HG02870 (cell line): ENCODE results near the gene ZFYVE28.

ENCODE experiments used
- ATAC-seq: cut with Tn5 transposase; IDR thresholded peaks from one replicate; pipeline ENCODE4 v1.9.1; 2021; ENCODE audit warnings: mild to moderate bottlenecking, moderate library complexity; ENCODE audit not compliant: unreplicated experiment

The ZFYVE28 gene

DNA sequence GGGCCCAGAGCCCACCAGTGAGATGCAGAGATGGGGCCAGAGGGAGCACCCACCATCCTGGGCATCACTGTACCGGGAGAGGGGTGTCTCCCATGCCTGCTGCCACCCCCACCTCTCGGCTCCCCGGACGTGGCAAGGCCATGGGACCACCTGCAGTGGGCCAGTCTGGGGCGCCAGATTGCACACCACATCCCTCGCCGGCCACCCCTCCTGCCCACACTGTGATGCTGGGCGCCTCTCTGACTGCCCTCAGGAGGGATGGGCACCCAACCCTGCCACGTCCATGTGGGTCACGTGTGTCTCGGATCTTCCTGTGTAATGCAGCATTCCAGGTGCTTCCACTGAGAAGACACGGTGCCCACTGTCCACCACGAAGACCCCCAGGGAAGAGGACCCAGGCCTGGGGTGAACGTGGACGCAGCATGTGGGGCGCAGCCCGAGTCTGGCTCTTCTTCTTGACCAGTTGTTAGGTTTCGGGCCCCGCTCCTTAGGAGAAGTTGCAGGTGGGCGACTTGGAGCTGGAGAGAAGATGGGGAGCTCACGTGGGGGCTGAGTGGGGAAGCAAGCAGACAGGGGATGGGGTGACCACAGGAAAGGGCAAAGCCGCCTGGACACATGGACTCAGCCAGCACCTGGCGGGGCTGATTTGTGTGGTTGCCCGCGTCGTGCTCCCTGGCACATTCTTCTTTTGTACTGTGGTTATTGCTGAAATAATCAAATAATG, 47.7 kb downstream of the ZFYVE28 start:
- no peak for ATAC-seq

DNA sequence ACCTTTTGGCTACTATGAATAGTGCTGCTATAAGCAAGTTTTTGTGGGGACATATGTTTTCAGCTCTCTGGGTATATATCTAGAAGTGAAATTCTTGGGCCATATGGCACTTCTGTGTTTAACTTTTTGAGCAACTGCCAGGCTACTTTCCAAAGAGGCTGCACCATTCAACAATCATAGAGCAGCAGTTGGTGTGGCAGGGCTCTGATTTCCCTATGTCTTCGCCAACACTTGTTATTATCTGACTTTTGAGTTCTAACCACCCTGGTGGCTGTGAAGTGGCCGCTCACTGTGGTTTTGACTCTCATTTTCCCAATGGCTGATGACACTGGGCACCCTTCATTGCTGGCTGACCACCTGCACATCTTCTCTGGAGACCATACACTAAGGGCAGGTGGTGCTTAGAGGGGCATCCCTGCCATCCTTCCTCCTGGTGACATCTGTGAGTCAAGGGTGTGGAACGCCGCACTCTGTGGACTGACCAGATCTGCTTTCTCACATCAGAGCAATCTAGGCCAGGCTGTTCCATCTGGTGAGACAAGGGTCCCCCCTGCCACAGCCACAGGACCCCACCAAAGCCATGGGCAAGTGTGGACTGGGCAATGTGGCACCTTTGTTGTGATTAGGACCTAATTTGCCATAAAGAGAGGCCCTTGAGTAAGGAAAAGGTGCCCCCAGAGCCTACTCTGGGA, 49.6 kb downstream of the ZFYVE28 start:
- ATAC-seq = no peak

DNA sequence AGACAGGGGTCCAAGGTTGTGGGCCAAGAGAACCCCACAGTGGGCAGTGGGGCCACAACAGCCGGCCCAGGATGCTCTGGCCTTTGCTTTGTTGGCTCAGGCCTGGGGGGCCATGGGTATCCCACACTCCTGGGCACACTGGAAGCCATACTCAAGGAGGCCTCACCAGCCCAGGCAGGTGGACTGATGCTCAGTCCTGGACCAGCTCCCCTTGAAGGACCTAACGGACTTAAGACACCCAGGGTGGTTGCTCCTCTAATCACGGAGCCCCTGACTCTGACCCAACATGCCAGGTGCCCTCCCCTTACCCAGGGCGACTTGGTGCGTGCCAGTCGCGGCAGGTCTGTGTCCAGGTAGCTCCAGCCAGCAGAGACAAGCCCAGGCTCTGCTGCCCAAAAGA, 50.8 kb downstream of the ZFYVE28 start:
- no peak for ATAC-seq

DNA sequence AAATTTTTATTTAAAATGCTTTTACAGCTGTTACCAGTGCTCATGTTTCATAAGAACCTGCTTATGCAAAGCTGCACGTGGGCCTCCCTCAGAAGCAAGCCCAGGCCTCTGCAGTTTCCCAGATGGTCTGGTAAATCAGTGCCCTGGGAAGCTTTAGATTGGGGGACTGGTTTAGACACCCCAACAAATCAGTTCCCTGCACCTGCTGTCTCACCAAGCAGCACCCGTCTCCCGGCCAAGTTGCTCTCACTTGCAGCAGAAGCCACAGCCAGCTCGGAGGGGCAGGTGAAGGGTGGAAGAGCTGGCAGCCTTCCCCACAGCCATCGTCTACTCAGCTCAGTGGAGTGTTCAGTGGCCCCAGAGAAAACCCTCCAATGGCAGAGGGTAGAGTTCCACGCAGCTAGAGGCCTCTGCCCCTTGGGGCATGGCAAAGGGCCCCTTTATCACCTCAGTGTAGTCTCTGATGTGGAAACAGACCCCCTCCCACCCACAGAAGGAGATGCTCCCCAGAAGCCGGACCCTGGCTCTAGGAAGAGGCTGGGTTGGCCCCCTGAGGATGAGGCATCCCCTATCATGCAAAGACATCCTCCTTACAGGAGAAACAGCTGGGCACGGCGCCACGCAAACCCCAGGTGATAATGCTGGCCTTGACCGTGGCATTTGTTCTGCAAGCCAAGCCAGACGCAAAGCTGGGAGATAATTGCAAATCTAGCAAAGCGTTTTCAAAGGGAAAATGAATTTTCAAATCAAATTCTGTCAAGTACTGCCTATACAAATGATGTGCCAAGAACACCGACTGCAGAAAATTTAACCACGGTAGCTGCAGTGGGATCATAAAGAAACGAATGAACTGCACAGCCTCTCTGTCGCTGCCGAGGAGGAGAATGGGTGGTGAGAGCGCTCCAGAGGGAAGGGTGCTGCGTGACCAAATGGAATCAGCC, 51.9 kb downstream of the ZFYVE28 start:
- ATAC-seq = no peak

DNA sequence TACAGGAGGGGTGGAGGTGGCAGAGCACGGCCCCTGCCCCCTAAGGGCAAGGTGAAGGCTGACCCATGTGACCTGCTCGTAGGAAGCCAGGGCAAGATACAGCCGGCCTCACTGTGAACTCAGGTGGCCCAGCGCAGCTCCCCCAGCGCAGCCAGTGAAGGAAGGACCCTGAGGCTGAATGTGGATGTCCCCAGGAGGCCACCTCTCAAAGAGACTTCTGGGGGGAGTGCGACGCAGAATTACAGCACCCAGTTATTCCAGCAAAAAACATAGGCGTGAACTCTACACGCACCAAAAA, 52.6 kb downstream of the ZFYVE28 start:
- ATAC-seq = no peak

DNA sequence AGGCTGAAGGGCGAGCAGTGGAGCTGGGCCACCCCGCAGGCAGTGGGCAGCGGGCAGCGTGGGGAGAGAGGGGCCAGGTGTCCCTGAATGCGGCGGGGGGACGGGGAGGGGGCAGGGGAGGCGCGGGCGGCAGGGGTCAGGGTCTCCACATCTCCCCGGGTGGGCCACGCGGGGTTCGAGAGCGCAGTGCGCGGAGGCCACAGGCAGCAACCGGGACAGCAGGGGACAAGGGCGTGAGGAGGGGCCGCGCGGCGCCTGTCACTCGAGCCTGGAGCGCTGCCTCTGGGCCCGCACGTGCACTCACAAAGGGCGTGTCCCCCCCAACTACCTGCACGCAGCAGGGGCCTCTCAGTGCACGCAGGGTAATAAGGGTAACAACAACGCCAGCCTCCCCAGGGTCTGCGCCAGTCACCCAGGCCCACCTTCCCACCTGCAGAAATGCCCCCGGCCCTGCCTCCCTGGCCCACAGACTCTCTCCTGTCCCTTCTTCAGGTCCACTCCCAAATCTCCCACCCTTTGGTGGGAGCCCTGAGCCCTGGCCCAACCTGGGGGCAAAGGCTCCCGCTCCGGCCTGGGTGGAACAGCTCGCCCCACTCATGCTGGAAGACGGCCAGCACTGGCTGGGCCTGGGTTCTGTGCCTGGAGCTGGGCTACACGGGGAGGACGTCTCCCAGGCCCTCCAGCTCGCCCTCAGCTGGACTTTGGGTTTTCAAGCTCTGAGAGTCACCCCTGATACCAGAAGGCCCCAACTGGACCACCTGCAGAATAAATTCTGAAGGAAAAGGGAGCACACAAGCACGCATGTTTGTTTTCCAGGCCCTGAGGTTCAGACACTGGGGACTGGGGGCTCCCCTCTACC, 53.2 kb downstream of the ZFYVE28 start:
- no peak for ATAC-seq

DNA sequence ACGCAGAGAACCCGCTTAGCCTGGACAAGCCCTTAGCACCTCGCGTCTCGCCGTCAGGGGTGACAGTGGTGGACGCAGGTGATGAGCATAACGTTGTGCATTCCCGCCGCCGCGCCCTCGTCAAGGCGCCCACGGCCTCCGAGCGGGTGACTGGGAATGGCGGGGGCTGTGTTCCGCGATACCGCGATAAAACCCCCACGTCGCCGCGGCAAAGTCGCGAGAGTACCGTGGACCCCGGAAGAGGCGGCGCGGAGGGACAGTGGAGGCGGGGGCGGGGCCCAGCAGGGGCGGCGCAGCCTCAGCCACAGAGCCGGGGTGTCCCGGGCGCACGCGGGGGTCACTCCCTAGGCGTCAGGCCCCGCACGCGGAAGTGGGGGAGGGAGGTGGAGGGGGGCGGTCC, 53.8 kb downstream of the ZFYVE28 start:
- ATAC-seq = no peak

DNA sequence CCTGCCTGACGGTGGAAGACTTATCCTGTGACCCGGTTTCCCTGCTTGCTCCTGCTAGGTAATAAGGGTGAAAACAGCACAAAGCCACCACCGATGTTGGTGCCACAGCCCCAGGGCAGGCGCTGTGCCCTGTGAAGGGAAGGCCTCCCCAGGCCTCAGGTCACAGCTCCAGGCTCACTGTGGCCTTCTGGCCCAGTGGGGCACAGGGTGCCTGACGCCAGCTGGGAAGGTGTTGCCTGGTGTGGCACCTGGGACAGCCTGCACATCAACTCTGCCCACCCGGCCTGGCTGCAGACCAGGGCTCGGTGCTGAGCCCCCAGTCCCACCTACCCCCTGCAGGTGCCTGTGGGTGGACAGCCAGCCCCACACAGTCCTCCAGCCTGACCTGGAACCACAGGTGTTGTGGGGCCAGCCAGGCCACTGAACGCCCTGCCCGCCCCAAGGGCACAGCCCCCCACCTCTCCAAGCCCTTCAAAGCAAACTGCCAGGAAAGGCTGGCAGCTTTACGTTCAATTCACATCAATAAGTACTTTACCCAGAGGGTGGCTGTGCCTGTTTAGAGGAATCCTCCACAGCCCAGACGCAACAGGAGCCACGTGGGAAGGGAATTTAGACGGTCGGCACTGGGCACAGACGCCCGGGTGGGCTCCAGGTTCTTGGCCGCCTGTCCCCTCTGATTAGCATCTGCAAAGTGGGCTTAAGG, 54.3 kb downstream of the ZFYVE28 start:
- no peak for ATAC-seq

DNA sequence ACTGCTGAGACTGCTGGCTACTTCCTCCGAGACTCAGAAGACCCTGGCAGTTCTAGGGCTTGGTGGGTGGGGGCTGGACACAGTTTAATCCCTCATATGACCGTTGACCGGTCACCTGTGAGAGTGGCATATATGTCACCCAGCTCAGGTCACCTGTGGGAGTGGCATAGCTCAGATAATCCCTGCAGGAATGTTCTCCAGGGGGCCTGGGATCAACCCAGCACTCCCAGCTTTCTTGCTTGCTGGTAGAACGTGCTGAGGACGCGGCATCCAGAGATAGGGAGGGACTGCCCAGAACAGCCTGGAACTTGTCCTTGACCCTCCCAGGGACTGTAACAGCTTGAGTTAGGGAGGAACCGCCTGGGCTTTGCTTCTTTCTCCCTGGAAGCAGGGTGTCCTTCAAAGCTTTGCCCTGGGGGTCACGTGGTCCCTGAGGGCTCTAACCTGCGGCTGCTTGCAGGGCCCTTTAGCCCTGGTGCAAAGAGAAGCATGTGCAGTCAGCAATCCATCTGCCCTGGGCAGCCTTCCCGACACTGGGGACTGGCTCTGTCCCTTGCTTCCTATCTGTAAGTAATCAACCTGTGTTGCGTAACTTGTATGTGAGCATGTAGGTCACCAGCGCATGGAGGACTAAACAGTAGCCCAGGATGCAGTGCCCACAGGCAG, 55.3 kb downstream of the ZFYVE28 start:
- ATAC-seq = no peak

DNA sequence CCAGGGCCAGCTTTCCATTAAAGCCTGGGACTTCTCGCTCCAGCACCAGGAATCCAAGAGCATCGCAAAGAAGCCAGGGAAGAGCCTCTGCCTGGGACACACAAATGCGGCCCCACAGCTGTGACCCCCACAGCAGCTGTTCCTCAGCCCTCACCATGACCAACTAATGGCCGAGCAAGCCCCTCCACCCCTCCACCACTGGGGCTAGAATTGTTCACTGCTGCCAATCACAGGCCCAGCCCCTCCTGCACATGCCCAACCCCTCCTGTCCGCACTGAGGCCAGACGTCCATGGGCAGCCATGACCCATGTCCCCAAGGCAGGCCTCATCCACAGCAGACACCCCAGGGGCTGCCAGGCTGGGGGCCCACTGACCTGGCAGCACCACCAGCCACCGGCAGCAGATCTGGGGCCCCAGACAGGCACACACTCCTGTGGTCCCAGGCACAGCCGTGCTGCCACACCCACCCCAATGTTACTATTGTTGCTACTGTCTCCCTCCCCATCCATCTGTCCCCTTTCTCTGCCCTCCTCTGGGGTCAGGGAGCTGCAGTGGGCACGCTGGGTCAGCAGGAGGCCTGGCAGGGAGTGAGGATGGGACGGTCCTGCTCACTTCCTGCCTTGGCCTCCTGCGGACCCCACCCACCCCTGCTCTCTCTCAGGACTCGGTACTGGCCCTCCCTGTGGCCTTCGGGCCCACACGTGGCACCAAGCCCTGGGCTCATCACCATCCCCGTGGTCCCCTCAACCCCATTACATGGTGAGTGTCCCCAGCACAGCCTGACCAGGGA, 56.0 kb downstream of the ZFYVE28 start:
- no peak for ATAC-seq

DNA sequence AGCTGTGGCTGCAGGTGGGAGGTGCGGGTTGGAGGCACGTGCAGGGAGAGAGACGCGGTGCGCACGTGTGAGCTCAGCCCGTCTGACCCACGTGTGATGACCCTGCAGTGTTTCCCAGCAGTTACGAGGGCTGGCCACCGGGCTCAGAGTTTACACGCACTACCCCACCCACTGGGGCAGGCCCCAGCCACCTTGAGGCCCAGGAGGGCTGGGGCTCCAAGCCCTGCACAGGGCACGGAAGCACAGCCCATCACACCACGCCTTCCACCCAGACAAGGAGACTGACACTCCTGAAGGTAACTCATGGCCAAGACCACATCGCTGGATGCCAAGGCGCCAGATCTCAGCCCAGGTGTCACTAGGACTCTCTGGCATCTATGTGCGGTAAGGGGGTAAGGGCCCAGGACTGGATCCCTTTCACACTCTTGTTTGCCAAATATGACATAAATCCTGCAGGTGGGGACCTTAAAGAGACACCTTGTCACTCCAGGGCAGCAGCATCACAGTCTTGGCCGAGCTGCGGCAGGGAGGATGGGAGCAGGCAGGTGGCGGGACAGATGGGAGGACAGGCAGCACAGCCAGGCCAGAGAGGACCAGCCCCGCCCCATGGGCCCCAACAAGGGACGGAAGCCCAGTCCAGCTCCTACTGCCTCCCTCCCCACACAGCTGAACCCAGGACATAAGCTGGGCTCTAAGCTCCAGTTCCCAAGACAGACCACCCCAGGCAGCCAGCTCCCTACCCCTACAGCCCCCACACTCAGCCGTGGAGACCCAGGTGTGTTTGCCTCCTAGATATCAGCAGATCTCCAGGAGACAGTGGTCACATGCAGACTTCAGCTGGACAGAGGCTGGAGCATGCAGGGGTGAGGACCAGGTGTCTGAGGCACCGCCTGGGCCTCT, 56.8 kb downstream of the ZFYVE28 start:
- ATAC-seq = no peak

DNA sequence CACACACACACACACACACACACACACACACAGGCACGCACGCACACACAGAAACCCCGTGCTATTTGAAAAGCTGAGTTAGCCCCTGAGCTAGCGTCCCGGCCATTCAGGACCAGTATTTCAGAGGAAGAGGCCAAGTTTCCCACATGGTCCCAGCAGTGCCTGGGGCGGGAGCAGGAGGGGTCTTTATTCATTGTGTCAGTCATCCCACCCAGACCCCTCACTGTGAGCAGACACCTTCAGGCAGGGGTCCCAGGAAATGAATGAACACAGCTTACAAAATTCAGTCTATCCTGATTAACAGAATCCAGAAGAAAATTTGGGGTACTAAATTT, 58.1 kb downstream of the ZFYVE28 start:
- no peak for ATAC-seq

DNA sequence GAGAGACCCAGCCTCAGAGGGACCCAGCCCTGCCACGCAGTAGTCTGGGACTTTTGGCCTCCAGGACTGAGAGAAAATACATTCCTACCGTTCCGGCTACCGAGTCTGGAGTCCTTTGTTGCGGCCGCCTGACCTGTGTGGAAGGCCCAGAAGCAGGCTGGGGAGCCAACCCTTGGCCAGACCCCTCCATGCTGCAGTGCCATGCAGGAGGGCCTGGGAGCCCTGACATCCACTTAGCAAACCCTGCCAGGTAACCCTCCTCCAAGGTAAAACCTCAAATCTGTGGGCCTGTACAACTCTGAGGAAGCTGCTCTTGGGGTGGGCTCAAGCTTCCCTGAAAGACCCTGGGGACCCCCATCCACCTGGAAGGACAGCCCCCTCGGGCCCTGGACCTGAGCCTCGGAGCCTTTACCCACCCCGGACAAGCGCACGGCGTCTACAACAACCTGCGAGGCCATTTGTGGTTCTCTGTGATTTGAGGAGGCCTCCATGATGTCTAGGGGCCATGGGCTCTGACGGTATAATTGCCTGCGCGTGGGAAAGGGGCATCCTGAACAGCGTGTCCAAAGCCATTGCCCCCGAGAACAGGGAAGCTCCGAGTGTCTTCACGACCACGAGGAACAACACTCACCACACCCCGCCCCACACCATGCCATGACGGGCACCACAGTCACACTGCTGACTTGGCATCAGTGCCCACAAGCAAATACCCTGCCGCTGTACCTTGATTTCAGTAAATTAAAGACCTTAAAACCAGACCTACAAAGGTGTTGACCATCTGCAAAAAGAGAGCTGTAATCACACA, 58.7 kb downstream of the ZFYVE28 start:
- ATAC-seq = no peak

DNA sequence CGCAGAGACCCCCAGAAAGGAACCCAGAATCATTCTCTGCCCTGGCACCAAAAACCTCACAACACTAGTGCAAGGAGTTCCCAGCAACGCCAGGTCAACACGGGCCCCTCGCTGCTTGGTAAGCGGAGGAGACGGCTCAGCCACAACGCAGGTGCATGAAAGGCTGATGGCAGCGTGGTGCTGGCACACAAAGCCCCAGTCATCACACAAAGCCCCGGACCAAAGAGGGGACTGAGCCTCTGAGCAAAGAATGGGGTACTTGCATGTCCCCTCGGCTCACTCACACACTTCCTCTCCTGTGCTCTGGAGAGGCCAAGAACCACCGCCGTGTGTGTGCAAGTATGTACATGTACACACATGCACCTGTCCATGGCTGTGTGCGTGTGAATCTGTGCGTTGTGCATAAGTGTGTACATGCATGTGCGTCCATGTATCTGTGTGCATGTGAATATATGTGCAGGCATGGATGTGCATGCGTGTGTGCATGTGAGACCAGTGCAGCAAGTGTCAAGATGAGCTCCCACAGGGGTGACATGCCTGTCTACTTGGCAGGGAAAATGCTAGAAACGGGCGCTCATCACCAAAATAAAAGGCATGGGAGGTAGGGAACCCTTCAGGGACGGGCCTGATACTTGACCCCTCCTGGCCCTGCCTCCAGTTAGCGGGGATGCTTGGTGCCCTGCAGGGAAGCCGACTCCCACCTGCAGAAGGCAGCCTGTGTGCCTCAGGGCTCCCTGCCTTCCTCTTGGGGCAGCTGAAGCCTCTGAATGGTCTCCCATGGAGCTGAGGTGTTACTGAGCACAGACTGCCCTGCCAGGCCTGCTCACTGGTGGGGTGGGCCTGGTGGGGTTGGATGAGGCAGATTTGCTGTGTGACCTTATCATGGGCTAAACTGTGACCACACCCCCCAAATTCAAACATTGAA, 60.4 kb downstream of the ZFYVE28 start:
- ATAC-seq = no peak

DNA sequence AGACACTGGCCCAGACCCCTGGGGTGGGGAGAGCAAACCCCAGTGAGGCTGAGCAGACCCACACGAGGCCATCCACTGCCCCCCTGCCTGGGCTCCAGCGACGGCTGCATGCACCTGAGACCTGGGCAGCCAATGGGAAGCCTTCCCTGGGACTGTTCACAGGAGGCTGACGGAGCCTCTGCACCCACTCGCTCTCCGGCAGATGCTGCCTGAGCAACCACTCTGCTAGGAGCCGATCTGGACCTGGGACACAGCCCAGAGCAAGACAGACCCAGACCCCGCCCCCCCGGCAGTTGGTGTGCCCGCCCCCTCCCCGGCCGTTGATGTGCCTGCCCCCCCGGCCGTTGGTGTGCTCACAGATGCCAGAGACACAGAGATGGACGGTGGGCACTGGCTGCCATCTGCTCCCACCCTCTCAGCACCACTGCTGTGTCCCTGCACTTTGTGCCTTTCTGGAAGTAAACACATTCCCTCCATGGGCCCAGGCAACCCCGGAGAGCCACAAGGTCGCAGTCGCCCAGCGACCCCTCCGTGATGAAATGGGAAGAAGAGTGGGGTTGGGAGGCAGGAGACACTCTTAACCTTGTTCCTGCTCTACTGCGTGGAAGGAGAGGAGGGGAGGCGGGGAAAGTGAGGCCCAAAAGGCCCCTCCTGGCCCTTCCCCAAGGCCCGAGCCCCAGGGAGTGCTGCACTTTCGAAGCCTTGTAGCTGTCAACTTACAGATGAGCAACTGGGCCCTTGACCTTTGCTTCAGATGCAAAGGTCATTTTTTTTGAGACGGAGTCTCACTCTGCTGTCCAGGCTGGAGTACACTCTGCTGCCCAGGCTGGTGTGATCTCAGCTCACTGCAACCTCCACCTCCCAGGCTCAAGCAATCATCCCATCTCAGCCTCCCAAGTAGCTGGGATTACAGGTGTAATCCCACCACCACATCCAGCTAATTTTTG, 62.0 kb downstream of the ZFYVE28 start:
- ATAC-seq = no peak
